KG1 (cell line): ENCODE results near the gene PTGDS.

Experiments used
- DNase-seq: peaks from one replicate; lab custom pipeline; 2025; lab: John Stamatoyannopoulos, UW

PTGDS gene

GRCh38 chr9:136977223-136977622, at the start of gene PTGDS:
Gene PTGDS (plus strand): TSS chr9:136977504. CDS start chr9:136977579, 75 bp downstream.
- no peak for DNase-seq

DNA sequence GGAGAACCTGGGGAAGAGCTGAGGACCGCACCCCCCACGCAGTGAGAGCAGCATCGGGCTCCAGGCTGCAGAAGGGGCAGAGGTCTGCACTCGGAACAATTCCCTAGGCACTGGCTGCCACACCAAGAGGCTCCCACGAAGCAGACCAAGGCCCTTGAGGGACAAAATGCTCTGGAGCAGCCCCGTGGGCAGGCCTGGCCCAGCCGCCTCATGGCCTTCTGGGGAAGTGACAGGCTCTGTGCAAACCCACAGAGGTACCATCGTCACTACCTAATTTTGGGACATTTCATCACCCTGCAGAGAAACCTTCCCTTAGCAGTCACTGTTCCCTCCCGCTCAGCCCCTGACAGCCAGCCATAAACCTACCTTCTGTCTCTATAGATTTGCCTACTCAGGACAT, 48.7 kb upstream of the PTGDS start:
- no peak for DNase-seq

GRCh38 chr9:136930014-136930413, 47.3 kb upstream of the PTGDS start:
- DNase-seq, result no peak

DNA sequence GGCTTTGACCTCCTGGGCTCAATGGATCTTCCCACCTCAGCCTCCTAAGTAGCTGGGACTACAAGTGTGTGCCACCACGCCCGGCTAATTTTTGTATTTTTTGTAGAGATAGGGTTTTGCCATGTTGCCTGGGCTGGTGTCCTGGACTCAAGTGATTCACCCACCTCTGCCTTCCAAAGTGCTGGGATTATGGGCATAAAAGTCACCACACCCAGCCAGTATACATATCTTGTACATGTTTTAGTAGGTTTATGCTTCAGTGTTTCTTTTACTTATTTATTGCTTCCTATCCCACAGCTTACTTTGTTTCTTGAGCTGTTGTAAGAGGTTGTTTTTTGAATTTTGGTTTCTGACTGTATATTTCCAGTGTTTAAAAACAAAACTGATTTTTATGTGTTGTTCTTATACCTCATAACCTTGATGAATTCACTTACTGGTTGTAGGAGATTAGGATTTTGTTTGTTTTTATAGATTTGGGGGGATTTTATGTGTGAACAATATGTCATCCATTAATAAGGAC, 45.6 kb upstream of the PTGDS start:
- no peak for DNase-seq

- no peak for DNase-seq
These were observed 43.0 kb upstream of the PTGDS start for GRCh38 chr9:136934277-136934676.

GRCh38 chr9:136935651-136936050, 41.7 kb upstream of the PTGDS start:
- no peak for DNase-seq

DNA sequence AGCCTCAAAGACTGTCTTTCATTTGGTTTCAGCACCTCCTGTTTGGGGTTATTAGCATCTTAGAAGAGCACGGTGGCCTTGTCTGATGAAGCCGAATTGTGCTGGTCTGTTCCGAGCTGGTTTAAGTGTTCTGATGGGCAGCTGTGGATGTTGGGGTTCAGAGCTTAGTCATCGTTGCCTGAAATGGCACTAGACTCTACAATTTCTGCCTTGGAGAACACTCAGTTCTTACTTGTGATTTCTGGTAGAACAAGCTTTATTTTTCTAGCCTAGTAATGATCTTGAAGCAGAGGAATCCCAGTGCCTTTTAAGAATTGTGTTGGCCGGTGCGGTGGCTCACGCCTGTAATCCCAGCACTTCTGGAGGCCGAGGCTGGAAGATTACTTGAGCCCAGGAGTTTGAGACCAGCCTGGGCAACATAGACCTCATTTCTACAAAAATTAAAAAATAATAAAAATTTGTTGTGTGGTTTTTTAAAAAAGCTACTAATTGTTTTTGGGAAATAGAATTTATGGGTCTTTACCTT, 40.6 kb upstream of the PTGDS start:
- no peak for DNase-seq

GRCh38 chr9:136937186-136938001, 39.9 kb upstream of the PTGDS start:
- DNase-seq, result no peak

- no peak for DNase-seq
These were observed 37.8 kb upstream of the PTGDS start for GRCh38 chr9:136939431-136939995.

DNA sequence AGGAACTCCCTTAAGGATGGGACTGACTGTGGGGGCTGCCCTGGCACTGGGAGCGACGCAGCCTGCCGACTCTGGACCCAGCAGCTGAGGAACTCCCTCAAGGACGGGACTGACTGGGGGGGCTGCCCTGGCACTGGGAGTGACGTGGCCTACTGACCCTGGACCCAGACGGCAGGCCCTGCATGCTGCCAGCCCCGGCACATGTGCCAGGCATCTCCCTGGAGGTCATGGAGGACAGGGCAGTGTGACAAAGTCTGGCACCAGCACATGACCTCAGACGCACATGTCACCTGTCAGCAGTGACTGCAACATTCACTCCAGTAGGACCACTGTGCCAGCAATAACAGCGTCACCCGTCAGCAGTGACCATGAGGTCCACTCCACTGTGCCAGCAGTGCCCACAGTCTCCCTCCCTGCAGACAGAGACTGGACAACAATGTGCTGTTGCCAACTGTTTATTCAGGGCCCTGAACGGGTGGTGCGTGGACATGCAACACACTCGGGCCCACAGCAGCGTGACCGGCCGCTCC, 37.2 kb upstream of the PTGDS start:
- DNase-seq, result no peak

- no peak for DNase-seq
These were observed 36.6 kb upstream of the PTGDS start for GRCh38 chr9:136940526-136941230.

DNA sequence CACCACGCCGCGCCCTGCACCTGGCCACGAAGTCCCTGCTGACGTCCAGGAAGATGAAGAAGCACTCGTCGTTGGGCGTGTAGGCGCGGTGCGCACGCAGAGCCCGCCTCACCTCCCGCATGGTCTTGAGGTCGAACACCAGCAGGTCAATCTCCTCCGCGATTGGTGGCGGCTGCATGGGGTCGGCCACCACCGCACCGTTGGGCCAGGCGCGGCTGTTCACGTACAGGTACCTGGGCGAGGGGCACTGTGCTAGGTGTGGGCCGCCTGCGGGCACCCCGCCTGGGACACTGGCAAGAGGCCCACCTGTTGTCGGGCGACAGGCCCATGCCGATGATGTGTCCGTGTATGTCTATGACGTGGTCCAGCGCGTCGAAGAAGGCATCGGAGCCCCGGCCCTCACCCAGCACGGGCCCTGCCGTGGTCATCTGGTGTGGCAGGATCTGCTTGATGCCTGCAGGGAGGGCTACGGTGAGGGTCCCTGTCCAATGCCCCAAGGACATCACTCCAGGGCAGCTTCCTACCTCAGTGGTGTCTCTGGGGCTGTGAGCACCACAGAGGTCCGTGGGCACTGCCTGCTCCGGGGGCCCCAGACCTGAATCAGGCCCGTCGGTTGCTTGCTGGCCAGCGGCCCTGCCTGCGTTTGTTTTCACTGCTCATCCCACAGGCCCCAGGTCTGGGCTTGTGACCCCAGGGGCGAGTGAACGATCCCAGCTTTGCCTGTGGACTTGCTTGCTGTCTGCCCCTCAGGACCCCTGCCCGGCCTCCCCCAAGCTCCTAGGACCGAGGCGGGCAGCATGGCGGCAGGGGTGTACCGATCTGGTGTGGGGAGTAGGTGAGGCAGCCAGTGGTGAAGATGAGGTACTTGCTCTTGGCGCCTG, 35.8 kb upstream of the PTGDS start:
- no peak for DNase-seq

DNA sequence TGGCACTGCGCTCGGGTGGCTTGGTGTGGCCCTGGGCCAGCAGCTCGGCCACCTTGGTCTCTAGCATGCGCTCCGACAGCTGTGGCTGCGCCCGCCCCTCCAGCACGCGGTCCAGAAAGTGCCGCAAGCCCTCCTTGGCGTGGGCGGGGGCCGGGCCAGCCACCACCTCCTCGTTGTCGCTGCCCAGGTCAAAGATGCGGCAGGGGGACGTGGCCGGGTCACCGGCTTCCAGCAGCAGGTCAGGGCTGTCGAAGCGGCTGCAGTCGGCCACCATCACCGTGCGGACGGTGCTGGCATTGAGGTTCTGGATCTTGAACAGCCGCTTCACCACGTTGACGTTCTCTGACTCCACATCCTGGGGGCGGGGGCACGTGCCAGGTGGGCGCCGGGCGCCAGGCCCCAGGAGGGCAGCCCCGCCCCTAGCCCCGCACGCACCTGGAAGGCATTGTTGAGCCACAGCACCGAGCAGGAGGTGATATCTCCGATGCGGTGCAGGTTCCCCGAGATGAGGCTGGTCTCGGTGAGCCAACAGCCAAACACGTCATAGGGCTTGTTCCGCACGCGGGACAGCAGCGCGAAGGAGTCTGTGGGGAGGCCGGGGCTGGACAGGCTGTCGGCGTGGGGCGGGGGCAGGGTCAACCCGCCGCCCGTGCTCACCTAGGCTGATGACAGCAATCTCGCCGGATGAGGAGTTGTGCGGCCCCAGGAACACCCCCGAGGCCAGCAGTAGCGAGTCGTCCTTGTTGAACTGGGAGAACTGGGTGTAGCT, 35.0 kb upstream of the PTGDS start:
- no peak for DNase-seq

DNA sequence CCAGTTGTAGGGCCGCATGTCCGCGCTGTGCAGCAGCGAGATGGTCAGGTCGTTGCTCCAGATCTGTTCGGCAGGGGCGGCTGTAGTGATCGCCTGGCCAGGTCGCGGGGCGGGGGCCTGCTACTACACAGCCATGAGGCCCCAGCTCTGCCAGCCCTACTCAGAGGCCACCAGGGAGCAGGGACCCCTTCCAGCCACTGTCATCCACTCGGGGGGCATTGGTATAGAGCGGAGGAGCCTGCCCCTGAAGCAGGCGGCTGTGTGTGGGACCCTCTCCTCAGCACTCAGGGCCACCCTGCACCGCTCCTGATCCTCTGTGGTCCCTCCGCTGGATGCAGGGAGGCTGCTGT, 34.4 kb upstream of the PTGDS start:
- DNase-seq, result no peak

DNA sequence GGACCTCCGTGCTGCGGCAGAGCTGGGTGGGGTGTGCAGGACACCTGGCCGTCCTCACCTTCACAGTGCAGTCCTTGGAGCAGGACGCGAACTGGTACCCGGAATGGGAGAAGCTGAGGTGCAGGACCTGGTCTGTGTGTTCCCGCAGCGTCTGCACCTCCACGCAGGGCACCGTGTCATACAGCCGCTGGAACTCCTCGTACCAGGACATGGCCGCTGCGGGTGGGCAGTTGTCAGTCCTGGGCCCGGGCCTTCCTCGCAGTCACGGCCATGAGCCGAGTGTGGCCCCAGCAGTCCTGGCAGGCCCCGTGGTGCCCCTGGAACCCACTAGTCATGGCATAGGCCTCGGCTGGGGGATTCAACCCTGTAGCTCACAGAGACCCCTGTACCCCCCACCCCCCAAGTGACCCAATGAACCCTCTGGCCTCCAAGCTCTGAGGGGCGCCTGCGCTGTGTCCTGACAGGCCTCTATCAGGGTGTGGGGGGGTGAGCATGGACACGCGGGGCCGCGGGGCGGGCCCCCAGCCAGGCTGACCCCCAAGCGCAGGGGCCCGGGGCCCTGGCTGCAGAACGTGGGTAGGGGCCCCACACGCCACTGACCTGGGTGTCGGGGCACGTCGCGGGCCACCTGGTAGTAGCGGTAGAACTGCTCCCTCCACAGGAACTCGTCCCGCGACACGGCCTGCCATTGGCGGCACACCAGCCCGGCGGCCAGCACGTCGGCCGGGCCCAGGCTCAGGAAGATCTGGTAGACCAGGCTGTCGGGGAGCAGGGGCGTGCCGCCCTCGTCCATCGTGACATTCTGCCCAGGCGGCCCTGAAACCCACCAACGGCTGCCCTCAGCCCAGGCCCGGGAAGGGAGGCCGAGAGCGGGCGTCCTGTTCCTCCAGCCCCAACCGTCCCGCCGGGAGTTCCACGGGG, 33.8 kb upstream of the PTGDS start:
- DNase-seq, result no peak

DNA sequence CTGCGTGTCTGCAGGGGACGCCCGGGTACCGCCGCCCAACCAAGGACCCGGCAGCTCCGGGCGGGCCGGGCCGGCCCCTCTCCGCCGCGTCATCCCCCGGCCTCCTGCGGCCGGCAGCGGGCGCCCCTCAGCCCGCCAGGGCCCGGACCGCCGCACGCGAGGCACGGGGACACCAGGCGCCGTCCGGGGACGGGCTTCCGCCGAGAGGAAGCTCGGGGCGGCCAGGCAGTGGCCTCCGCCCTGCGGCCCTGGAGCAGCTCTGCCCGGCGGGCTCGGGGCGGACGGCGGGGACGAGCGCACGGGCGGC, 33.1 kb upstream of the PTGDS start:
- no peak for DNase-seq

- DNase-seq, result peak; percentile 90
These were observed 32.6 kb upstream of the PTGDS start, which contains the start of the genes C8G and FBXW5 for GRCh38 chr9:136944519-136945332. Gene C8G (plus strand): TSS chr9:136945243. CDS start chr9:136945321, 78 bp downstream. Gene FBXW5 (minus strand): TSS chr9:136944738. CDS start chr9:136944083, 655 bp downstream.

DNA sequence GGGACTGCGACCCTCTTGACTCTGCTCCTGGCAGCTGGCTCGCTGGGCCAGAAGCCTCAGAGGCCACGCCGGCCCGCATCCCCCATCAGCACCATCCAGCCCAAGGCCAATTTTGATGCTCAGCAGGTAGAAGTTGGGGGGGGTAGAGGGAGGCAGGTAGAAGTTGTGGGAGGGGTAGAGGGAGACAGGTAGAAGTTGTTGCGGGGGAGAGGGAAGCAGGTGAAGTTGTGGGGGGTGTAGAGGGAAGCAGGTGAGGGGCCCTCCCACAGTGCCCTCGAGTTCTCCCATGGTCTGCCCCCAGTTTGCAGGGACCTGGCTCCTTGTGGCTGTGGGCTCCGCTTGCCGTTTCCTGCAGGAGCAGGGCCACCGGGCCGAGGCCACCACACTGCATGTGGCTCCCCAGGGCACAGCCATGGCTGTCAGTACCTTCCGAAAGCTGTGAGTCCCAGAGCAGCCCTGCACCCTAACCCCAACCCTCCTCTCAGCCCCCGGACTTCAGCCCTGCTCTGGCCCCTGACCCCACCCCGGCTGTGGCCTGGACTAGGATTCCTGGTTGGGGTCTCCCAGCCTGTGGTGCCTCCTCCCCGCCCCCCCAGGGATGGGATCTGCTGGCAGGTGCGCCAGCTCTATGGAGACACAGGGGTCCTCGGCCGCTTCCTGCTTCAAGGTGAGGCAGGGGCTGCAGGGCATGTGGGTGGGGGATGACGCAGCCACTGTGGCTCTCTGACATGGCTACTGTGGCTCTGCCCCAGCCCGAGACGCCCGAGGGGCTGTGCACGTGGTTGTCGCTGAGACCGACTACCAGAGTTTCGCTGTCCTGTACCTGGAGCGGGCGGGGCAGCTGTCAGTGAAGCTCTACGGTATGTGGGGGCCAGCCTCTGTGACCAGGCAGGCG, 31.7 kb upstream of the PTGDS start:
- DNase-seq, result no peak
